ENCODE data around the gene KCNK2. TPM values are rescaled to one million over a fixed set of nuclear protein-coding genes. Genes with fewer than 3 reads are reported as not detected.

KCNK2 gene
- total RNA-seq, 4 donors from 2014 or later = 0.34 to 5.6 (median 3.9) TPM

GRCh38 chr1:215081661-215082531 is 641 bp upstream of the KCNK2 start:
- WGBS, 2 donors = 4 to 10% methylated on average over 38 to 44 of the region's 44 CpGs
- no peak for DNase-seq (ENCODE audit: low spot score in 2 of 2)
- TF ChIP-seq POLR2A (IDR thresholded peaks at IDR 0.05) (no peak), CTCF (IDR thresholded peaks at IDR 0.05) (no peak)
- H3K4me3 ChIP-seq (ENCODE audit: low read depth, poor library complexity, severe bottlenecking) = peak overlapping the region; percentile 27
- intact Hi-C loops (cut with DNase I; ENCODE audit: low total_unique reads) = no loop called here

GRCh38 chr1:215083383-215083961 is 935 bp downstream of the KCNK2 start:
- intact Hi-C loops (cut with DNase I; ENCODE audit: low total_unique reads) = no loop called here
- WGBS, 2 donors = 3 to 5% methylated on average over 19 to 25 of the region's 25 CpGs
- peak in 1 of 2 donors; percentile 85 for DNase-seq (ENCODE audit: low spot score in 2 of 2)

GRCh38 chr1:215084621-215085020 is 2.1 kb downstream of the KCNK2 start:
- no peak overlapping the region for H3K4me3 ChIP-seq (ENCODE audit: low read depth, poor library complexity, severe bottlenecking)
- intact Hi-C loops (cut with DNase I; ENCODE audit: low total_unique reads) = no loop called here
- TF ChIP-seq CTCF (IDR thresholded peaks at IDR 0.05) = no peak
- TF ChIP-seq POLR2A (IDR thresholded peaks at IDR 0.05) = no peak
- DNase-seq (ENCODE audit: low spot score in 2 of 2) = no peak

More at GRCh38 chr1:215083383-215083961, 935 bp downstream of the KCNK2 start:
- no peak for TF ChIP-seq POLR2A (IDR thresholded peaks at IDR 0.05)
- no peak for TF ChIP-seq CTCF (IDR thresholded peaks at IDR 0.05)
- H3K4me3 ChIP-seq (ENCODE audit: low read depth, poor library complexity, severe bottlenecking) = peak overlapping the region; percentile 25

GRCh38 chr1:215087603-215088002 is 5.1 kb downstream of the KCNK2 start:
- no peak for TF ChIP-seq POLR2A (IDR thresholded peaks at IDR 0.05)
- TF ChIP-seq CTCF (IDR thresholded peaks at IDR 0.05) = no peak
- intact Hi-C loops (cut with DNase I; ENCODE audit: low total_unique reads) = no loop called here
- no peak for DNase-seq (ENCODE audit: low spot score in 2 of 2)
- no peak overlapping the region for H3K4me3 ChIP-seq (ENCODE audit: low read depth, poor library complexity, severe bottlenecking)
- 80 to 88% methylated on average over 2 of the region's 2 CpGs for WGBS, 2 donors

- DNase-seq (ENCODE audit: low spot score in 2 of 2) = no peak
- TF ChIP-seq POLR2A (IDR thresholded peaks at IDR 0.05) = no peak
- TF ChIP-seq CTCF (IDR thresholded peaks at IDR 0.05) = no peak
- WGBS, 2 donors = 17 to 35% methylated on average over 1 of the region's 1 CpG
- intact Hi-C loops (cut with DNase I; ENCODE audit: low total_unique reads) = no loop called here
- H3K4me3 ChIP-seq (ENCODE audit: low read depth, poor library complexity, severe bottlenecking) = no peak overlapping the region
Measured at GRCh38 chr1:215094381-215094780, 11.8 kb downstream of the KCNK2 start.

Measured in lower leg skin (tissue), 4 donors.